GM21825 (cell line): Measurements from ENCODE around the gene SERPINE1.

Experiments used
- ATAC-seq: cut with Tn5 transposase; IDR thresholded peaks from one replicate; pipeline ENCODE4 v1.9.1; 2021; ENCODE audit warnings: mild to moderate bottlenecking, moderate library complexity; ENCODE audit not compliant: unreplicated experiment

The SERPINE1 gene

GRCh38 chr7:101166909-101167644 lies 40.2 kb downstream of the SERPINE1 start:
- ATAC-seq, result no peak

DNA sequence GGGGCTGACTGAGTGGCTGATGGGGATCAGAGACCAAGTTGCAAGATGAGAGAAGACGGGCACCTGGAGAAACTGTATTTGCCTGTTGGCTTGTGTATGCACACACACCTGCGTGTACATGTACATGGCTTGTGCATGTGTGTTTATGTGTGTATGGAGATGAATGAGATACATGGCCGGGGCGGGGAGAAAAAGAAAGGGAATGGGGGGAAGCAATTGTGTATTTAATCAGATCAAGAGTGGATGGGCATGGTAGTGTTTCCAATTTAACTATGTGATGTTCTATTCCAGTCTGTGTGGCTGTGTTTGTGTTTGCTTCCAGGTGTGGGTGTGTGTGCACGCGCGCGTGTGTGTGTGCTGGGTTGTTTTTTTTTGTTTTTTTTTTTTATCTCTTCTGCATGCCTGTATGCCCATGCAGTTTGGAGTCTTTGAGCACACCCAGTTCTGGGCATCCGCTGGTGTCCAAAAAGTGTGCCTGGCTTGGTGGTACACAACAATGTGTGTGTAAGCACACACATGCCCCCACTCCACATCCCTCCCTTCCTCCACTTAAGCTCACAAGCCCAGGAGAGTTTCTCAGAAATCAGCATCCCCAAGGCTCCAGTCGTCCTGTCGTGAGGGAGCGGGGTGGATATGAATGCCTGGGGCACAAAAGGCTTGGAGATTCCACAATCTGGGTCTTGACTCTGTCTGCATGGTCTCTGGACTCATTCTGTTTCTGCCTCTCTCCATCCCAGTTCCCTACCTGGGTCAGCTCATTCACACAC lies 40.9 kb downstream of the SERPINE1 start:
- ATAC-seq, result no peak

GRCh38 chr7:101168412-101169049 lies 41.6 kb downstream of the SERPINE1 start:
- no peak for ATAC-seq

- ATAC-seq, result no peak
Measured at GRCh38 chr7:101169110-101169837, 42.4 kb downstream of the SERPINE1 start.

DNA sequence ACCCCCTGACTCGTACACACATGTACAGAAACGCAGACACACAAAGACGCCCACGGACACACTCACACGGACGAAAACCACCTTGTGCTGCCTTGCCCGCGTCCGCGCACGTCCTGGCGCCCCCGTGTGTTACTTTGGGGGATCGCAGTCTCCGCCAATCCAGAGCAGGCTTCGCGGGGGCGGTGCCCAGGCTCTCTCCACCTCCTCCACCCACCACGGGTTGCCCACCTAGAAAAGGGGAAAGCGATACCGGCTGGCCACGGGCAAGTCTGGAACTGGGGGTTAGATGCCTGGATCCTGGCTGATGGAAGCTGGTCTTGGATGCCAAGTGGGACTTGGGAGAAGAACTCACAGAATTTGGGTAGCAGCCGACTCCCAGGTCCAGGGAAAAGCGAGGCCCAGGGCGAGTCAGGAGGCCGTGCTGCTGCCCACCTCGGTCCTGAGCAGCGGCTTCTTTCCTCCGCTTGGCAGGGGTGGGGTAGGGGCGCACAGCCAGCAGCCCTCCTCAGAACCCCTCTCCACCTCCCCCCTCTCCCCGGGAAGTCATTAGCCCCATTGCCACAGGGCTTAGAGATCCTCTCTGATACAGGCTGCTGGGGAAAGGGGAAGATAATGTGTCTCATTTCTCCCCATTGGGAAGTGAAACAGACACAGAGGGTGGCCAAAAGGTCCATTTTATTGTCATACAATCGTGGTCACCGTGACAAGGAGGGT lies 43.1 kb downstream of the SERPINE1 start:
- no peak for ATAC-seq

DNA sequence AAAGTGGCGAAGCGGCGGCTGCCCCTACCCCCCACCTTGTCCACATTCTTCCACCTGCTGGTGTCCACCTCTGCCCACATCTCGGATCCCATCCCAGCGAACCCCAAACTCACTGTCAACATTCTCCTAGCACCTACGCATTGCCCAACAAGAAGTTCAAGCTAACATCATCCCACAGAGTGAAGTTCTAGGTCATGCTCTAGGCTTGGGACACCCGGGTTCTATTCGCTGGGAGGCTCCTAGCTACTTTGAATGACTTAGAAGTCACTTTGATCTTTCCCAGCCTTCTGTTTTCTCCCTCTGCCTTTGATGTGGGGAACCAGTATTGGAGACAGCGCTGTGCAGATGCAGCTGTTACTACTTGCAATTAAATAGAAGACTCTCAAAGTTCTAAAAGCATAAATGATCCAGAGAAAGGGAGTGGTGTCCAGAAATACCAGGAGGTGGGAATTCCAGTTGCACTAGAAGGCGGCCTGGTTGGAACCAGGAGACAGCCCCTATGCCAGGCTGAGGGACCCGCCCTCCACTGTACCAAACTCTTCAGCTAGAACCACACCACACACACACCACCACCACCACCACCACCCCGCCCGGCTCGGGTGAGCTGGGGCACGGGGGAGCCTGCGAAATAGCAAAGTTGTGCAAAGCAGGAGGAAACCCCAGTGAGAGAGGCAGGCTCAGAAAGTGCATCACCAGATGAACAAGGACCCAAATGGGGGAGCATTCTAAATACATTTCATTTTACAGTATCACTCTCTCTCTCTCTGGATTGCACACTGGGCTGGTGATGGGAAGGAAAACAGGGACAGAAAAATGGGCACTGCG lies 43.9 kb downstream of the SERPINE1 start:
- ATAC-seq, result no peak

DNA sequence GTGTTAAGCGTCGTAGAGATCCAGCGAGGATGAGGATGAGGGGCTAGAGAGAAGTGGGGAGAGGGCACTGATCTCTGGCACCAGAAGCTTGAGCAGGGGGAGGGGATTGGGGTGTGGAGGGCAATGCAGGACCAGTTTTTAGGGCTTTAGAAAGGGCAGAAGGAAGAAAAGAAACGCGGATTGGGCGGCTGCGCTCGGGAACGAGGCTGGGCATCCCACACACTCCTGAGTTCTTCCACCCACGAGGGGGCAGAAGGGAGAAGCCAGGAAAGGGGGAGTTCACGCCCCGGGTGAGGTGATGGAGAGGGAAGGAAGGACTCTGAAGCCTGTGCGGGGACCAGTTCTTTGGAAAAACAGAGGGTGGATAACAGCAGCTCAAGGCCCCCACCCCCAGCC lies 44.5 kb downstream of the SERPINE1 start:
- no peak for ATAC-seq

DNA sequence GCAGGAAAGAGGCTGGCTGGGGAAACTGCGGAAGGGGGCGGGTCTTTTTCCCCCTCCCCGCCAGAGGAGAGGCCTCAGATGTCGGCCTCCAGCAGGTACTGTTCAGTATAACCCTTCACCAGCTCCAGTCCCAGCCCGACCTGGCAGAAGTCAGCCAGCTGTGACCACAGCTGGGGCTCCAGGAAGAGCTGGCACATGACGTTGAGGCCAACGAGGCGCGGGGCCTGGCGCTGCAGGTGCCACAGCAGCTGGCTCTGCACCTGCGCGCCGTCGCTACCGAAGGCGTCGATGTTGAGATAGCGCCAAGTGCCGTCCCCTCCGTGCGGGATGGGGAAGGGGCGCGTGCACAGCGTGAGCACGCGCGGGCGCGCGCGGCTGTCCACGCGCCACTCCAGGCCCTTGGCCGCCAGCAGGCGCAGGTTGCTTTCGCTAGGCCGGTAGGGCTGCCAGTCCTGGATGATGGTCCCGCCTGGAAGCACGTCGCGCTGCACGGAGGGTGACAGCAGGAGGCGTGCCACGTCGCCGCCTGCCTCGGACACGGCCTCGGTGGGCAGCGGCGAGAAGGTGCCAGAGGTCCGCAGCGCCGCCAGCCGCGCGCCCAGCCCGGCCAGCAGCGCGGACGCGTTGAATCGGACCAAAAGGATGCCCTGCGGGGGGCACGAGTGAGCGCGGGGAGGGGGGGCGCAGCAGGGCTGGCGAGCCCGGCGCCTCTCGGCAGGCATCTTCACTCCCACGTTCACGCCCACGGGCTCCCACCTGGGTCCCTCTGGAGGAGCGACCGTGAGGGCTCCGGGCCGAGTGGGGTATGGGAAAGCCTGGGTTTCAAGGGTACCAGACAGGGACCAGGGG lies 45.3 kb downstream of the SERPINE1 start:
- no peak for ATAC-seq

DNA sequence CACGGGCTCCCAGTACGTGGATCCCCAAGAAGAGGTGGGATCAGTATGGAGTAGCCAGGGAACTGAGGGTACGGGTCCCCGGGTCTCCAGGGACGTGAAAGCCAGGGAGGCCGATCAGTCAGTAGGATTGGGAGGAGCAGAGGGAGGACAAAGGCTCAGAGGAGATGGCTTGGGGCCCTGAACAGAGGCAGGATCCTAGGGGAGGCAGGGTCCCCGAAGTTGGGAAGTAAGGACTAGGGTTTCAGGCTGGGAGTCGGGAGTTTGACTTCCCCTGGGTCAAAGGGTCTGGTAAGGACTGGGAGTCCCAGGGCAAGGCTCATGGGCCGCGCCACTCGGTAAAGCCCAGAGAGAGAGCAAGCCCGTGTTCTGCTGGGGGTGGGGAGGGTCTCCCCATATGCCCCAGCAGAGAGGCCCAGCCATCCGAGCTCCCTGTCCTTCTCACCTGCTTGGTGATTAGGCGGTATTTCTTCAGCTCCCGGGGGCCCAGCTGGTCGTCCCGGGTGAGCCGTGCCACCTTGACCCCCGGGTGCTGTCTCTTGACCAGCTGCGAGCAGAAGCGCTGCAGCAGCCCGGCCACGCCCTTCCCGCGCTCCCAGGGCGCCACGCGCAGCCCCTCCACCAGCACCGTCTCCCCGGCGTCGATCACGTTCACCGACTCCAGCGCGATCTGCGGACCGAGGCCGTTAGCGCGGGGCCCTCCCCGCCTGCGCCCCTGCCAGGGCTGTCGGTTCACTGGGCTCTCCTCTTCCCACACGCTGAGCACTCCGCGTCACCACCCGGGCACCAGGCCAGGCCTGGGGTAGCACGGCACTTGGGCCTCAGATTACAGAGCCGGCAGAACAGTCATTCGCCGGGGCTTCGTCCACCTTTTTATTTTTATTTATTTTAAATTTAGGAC lies 46.2 kb downstream of the SERPINE1 start:
- ATAC-seq, result no peak

GRCh38 chr7:101173752-101174244 lies 46.9 kb downstream of the SERPINE1 start:
- ATAC-seq, result peak; percentile 40

DNA sequence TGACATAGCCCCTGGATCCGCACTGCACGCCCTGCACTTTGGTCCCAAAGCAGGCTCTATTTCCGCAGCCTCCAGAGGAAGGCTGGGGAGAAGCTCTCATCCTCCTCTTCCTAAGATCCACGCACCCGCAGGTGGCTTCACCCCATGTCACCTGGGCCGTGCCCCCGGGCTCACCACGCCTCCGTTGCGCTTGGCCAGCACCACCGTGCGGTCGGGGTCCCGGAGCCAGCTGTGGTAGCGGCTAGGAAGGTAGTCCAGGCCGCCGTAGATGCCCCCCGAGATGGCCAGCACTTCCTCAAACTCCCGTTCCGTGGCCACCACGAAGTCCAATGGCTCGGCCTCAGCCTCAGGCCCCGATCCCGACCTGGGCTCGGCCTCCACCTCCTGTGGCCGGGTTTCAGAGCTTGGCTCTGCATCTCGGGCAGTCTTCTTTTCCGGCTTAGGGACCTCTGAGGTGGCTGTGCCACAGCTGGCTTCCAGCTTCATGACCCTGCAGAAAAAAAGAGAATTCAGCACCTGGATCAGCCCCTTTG lies 47.5 kb downstream of the SERPINE1 start:
- no peak for ATAC-seq

GRCh38 chr7:101175664-101176063 lies 48.8 kb downstream of the SERPINE1 start:
- no peak for ATAC-seq

- no peak for ATAC-seq
Measured at GRCh38 chr7:101177644-101178043, 50.7 kb downstream of the SERPINE1 start.

DNA sequence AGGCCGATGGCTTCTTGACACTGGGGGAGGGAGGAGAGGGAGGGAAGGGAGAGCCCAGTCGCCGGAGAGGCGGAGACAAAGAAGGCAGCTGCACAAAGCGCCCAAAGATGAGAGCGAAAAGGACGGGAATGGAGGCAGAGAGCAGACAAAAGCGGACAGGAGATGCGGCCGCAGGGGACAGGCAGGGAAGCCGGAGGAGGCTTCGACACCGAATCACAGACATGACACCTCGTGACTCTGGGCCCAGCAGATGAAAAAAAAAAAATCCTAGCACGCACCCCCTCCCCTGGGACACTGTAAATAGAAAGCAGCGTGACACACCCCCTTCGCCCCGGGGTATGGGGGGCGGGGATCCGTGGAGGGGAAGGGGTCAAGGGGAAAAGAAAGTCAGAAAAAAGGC lies 52.2 kb downstream of the SERPINE1 start:
- no peak for ATAC-seq

DNA sequence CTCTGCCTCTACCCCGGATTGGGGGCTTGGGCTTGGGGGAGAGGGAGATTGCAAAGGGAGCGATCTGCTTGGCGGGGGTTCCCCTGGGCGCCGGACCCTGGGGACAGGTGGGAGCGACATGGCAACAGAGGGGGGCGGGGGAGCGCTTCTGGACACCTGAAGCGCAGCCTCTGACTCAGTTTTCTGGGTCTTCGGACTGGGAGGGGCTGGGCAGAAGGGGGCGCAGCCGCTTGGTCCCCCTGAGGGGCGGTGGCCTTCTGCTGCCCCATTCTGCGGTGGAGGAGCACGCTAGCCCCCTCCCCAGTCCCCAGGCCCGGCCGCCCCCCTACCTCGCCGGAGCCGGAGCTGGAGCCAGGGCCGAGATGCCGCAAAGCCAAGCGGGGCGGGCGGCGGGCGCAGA lies 52.8 kb downstream of the SERPINE1 start:
- no peak for ATAC-seq

- no peak for ATAC-seq
Measured at GRCh38 chr7:101180130-101180755, 53.3 kb downstream of the SERPINE1 start, which contains the start of gene NAT16. TSS of gene NAT16 (minus strand) at chr7:101180293. CDS start at chr7:101174807, 5,486 bp downstream.
